Activated effector memory CD4-positive, alpha-beta T cell treated with Interleukin-2 at 50 U/mL for 16 hours (primary cell): ENCODE data around the gene FLRT3.

Experiments
- DNase-seq: peaks from one replicate; pipeline ENCODE4 v3.0.0-alpha.2; 2020

The FLRT3 gene

GRCh38 chr20:14313341-14314020, 23.9 kb downstream of the FLRT3 start:
- DNase-seq = no peak

- DNase-seq = no peak
Observed at GRCh38 chr20:14312001-14312400, 25.4 kb downstream of the FLRT3 start.

GRCh38 chr20:14310977-14311627, 26.3 kb downstream of the FLRT3 start:
- DNase-seq = no peak

- DNase-seq = no peak
Observed at GRCh38 chr20:14307956-14308355, 29.5 kb downstream of the FLRT3 start.

- DNase-seq = no peak
Observed at GRCh38 chr20:14304472-14304871, 32.9 kb downstream of the FLRT3 start.

GRCh38 chr20:14303651-14304050, 33.8 kb downstream of the FLRT3 start:
- DNase-seq = no peak

- DNase-seq = no peak
Observed at GRCh38 chr20:14303106-14303505, 34.3 kb downstream of the FLRT3 start.

GRCh38 chr20:14299831-14300230, 37.6 kb downstream of the FLRT3 start:
- no peak for DNase-seq

GRCh38 chr20:14295770-14296309, 41.6 kb downstream of the FLRT3 start:
- DNase-seq = no peak

- no peak for DNase-seq
Observed at GRCh38 chr20:14295238-14295637, 42.2 kb downstream of the FLRT3 start.

GRCh38 chr20:14291502-14291901, 45.9 kb downstream of the FLRT3 start:
- no peak for DNase-seq

- no peak for DNase-seq
Observed at GRCh38 chr20:14288341-14289330, 48.8 kb downstream of the FLRT3 start.

- DNase-seq = no peak
Observed at GRCh38 chr20:14284443-14284842, 53.0 kb downstream of the FLRT3 start.

GRCh38 chr20:14282140-14282539, 55.3 kb downstream of the FLRT3 start:
- DNase-seq = no peak
